ENCODE data around the gene HAVCR1. TPM values are rescaled to one million over a fixed set of nuclear protein-coding genes. Genes with fewer than 3 reads are reported as not detected.

The HAVCR1 gene
- total and polyA plus RNA-seq, 2 of the 13 experiments (the other 11 are each of a cell fraction or from before 2014, with no cell fraction given) = 0.93 to 12.3 TPM

DNA sequence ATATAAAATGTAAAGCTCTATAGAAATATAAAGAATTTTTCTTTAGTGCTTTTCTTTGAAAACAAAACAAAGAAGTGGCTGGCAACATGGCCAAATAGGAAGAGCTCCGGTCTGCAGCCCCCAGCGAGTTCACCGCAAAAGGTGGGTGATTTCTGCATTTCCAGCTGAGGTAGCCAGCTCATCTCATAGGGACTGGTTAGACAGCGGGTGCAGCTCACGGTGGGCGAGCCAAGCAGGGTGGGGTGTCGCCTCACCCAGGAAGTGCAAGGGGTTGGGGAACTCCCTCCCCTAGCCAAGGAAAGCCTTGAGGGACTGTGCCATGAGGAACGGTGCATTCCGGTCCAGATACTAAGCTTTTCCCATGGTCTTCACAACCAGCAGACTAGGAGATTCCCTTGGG lies 74.9 kb downstream of the HAVCR1 start (continued):
- TF ChIP-seq, protein P1, sequence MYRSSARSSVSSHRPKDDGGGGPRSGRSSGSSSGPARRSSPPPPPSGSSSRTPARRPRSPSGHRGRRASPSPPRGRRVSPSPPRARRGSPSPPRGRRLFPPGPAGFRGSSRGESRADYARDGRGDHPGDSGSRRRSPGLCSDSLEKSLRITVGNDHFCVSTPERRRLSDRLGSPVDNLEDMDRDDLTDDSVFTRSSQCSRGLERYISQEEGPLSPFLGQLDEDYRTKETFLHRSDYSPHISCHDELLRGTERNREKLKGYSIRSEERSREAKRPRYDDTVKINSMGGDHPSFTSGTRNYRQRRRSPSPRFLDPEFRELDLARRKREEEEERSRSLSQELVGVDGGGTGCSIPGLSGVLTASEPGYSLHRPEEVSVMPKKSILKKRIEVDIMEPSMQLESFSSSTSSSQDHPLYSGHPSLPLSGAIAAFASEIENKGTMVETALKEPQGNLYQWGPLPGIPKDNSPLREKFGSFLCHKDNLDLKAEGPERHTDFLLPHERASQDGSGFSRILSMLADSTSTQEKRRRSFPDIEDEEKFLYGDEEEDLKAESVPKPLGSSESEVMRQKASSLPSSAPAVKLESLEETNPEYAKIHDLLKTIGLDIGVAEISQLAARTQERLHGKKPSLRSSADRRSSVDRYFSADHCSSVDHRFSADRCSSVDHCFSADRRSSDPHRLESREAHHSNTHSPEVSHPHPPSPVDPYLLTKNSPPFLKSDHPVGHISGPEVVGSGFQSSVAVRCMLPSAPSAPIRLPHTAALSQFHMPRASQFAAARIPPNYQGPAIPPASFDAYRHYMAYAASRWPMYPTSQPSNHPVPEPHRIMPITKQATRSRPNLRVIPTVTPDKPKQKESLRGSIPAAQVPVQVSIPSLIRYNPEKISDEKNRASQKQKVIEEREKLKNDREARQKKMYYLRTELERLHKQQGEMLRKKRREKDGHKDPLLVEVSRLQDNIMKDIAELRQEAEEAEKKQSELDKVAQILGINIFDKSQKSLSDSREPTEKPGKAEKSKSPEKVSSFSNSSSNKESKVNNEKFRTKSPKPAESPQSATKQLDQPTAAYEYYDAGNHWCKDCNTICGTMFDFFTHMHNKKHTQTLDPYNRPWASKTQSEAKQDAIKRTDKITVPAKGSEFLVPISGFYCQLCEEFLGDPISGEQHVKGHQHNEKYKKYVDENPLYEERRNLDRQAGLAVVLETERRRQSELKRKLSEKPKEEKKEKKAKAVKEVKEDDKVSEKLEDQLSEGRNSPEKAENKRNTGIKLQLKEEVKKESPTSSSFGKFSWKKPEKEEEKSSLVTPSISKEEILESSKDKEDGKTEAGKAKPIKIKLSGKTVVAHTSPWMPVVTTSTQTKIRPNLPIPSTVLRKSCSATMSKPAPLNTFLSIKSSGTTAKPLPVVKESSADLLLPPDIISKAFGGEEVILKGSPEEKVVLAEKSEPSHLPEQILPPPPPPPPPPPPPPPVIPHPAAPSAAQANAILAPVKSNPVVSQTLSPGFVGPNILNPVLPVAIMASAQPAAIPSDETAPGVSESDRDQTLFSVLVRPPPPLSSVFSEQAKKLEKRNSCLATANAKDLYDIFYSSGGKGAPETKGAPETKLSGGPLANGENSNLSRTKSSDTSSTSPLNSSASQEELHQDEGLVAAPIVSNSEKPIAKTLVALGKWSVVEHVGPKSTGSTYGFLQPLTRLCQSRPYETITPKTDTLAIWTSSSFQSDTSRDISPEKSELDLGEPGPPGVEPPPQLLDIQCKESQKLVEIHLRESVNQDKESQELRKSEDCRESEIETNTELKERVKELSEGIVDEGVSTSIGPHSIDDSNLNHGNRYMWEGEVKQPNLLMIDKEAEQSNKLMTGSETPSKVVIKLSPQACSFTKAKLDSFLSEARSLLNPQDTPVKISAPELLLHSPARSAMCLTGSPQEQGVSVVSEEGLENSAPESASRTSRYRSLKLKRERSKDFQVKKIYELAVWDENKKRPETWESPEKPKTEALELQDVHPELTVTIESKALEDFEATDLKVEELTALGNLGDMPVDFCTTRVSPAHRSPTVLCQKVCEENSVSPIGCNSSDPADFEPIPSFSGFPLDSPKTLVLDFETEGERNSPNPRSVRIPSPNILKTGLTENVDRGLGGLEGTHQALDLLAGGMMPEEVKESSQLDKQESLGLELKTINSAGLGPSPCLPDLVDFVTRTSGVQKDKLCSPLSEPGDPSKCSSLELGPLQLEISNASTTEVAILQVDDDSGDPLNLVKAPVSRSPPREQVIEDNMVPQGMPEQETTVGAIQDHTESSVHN (CRISPR knock-in tag; IDR thresholded peaks at IDR 0.05) = no peak
- TF ChIP-seq FOSL1 (CRISPR knock-in tag; IDR thresholded peaks at IDR 0.05; ENCODE audit: borderline replicate concordance) = no peak
- TF ChIP-seq ZNF563 (CRISPR knock-in tag; IDR thresholded peaks at IDR 0.05) = no peak
- TF ChIP-seq MATR3 (CRISPR knock-in tag; IDR thresholded peaks at IDR 0.05) = no peak
- TF ChIP-seq RBM39 (IDR thresholded peaks at IDR 0.05; ENCODE audit: low read depth, low read length, poor library complexity, severe bottlenecking) = no peak
- no peak for TF ChIP-seq JUND (CRISPR knock-in tag; IDR thresholded peaks at IDR 0.05)
- TF ChIP-seq, protein P2, sequence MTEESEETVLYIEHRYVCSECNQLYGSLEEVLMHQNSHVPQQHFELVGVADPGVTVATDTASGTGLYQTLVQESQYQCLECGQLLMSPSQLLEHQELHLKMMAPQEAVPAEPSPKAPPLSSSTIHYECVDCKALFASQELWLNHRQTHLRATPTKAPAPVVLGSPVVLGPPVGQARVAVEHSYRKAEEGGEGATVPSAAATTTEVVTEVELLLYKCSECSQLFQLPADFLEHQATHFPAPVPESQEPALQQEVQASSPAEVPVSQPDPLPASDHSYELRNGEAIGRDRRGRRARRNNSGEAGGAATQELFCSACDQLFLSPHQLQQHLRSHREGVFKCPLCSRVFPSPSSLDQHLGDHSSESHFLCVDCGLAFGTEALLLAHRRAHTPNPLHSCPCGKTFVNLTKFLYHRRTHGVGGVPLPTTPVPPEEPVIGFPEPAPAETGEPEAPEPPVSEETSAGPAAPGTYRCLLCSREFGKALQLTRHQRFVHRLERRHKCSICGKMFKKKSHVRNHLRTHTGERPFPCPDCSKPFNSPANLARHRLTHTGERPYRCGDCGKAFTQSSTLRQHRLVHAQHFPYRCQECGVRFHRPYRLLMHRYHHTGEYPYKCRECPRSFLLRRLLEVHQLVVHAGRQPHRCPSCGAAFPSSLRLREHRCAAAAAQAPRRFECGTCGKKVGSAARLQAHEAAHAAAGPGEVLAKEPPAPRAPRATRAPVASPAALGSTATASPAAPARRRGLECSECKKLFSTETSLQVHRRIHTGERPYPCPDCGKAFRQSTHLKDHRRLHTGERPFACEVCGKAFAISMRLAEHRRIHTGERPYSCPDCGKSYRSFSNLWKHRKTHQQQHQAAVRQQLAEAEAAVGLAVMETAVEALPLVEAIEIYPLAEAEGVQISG (CRISPR knock-in tag; IDR thresholded peaks at IDR 0.05) = no peak
- TF ChIP-seq NKX3-1 (CRISPR knock-in tag; IDR thresholded peaks at IDR 0.05) = no peak
